HepG2 (cell line): ENCODE data around the gene GUCY1A1. TPM values are rescaled to one million over a fixed set of nuclear protein-coding genes. Genes with fewer than 3 reads are reported as not detected.

Source experiments
- ATAC-seq: fragments of 200-7000 bp; cut with Tn5 transposase; 3 replicates; pipeline ENCODE4 v1.9.1; 2020; ENCODE audit warnings: mild to moderate bottlenecking, moderate library complexity
- BruUV-seq: library from RNA; stranded (reverse); fragments of 400-500 nt; replicated peaks from 2 replicates; lab custom pipeline; 2021; lab: Mats Ljungman, UMichigan
- CTCF ChIA-PET: fragments of 300-600 bp; formaldehyde crosslinking; extraction: SDS; loops from one replicate; lab custom pipeline; 2021; ENCODE audit warnings: low total read pairs, inconsistent platforms, low intra/inter-chr PET ratio; lab: Yijun Ruan, JAX
- POLR2A ChIA-PET: fragments of 350-600 bp; sonication (Branson Sonifier 250); formaldehyde crosslinking; loops from one replicate; lab custom pipeline; 2020; ENCODE audit warnings: antibody characterized with exemption, inconsistent platforms; lab: Yijun Ruan, JAX
- DNase-seq: peaks from one replicate; pipeline ENCODE4 v3.0.0-alpha.2; 2015; ENCODE audit warnings: low spot score
- FAIRE-seq: peaks from 3 replicates; lab custom pipeline; 2011; peaks lifted over from hg19 to GRCh38; lab: Jason Lieb, UNC
- H2AFZ ChIP-seq: one replicate; pipeline ENCODE4 v1.6.1; 2011; ENCODE audit warnings: low read length, inconsistent platforms
- H3K27ac ChIP-seq: fragments of 300-600 bp; 3 replicates; pipeline ENCODE4 v1.8.0; 2011; ENCODE audit warnings: mixed run types, mild to moderate bottlenecking, mixed read lengths, low read length, inconsistent platforms; ENCODE audit not compliant: insufficient read depth; ENCODE audit errors: extremely low read length
- H3K27me3 ChIP-seq, 2 experiments: fragments of 200-600 bp in 1 of 2; 2 replicates in 1 of 2; 3 replicates in 1 of 2; pipeline versions ENCODE4 v1.6.0 to v1.8.0; 2011; ENCODE audit warnings: low read length in 2 of 2, mild to moderate bottlenecking in 2 of 2, moderate library complexity in 2 of 2, inconsistent platforms in 1 of 2; ENCODE audit not compliant: insufficient read depth in 2 of 2, control insufficient read depth in 1 of 2
- H3K36me3 ChIP-seq, 2 experiments: fragments of 200-600 bp in 1 of 2; replicated peaks in 1 of 2; 2 replicates in 1 of 2; 3 replicates in 1 of 2; pipeline versions ENCODE4 v1.5.1 to v1.8.0; 2011; ENCODE audit warnings: low read length in 2 of 2, inconsistent platforms in 1 of 2; ENCODE audit not compliant: insufficient read depth in 2 of 2, control insufficient read depth in 1 of 2
- H3K4me1 ChIP-seq: 2 replicates; pipeline ENCODE4 v1.5.1; 2012; ENCODE audit warnings: low read length, inconsistent platforms; ENCODE audit not compliant: insufficient read depth
- H3K4me2 ChIP-seq: 2 replicates; pipeline ENCODE4 v1.6.0; 2011; ENCODE audit warnings: low read depth, low read length, inconsistent platforms
- H3K4me3 ChIP-seq, 3 experiments: fragments of 200-600 bp in 1 of 3; sonication (generic), shearing (Covaris generic) in 1 of 3; replicated peaks in 1 of 3; 2 replicates each; pipeline ENCODE4 v1.5.1; 2011 to 2016; ENCODE audit warnings: low read length in 3 of 3, inconsistent platforms in 2 of 3, low read depth in 2 of 3, mild to moderate bottlenecking in 2 of 3, control low read depth in 1 of 3, mixed read lengths in 1 of 3; ENCODE audit not compliant: insufficient read depth in 1 of 3
- H3K79me2 ChIP-seq: one replicate; pipeline ENCODE4 v1.6.1; 2011; ENCODE audit warnings: low read length, inconsistent platforms; ENCODE audit not compliant: insufficient read depth
- H3K9ac ChIP-seq: 2 replicates; pipeline ENCODE4 v1.6.0; 2011; ENCODE audit warnings: mild to moderate bottlenecking, low read depth, low read length, inconsistent platforms; ENCODE audit not compliant: insufficient read depth
- H3K9me3 ChIP-seq: 2 replicates; pipeline ENCODE4 v1.5.1; 2012; ENCODE audit warnings: mild to moderate bottlenecking, low read length
- H4K20me1 ChIP-seq: 2 replicates; pipeline ENCODE4 v1.6.0; 2011; ENCODE audit warnings: inconsistent platforms, mild to moderate bottlenecking, low read length, moderate library complexity; ENCODE audit not compliant: insufficient read depth
- FOXJ3 ChIP-seq: sonication (generic); formaldehyde crosslinking; IDR thresholded peaks from 2 replicates; pipeline ENCODE4 v1.4.0; 2020; ENCODE audit warnings: missing genetic modification reagents, mild to moderate bottlenecking, borderline replicate concordance
- IRX3 ChIP-seq: sonication (generic); formaldehyde crosslinking; IDR thresholded peaks from 2 replicates; pipeline ENCODE4 v1.8.1; 2023; ENCODE audit warnings: mild to moderate bottlenecking, low read depth, missing genetic modification reagents, borderline replicate concordance
- JARID2 ChIP-seq: sonication (generic); formaldehyde crosslinking; IDR thresholded peaks from 2 replicates; pipeline ENCODE4 v1.8.1; 2023; ENCODE audit warnings: missing genetic modification reagents, inconsistent platforms; ENCODE audit not compliant: insufficient replicate concordance
- KDM3A ChIP-seq: IDR thresholded peaks from 2 replicates; pipeline ENCODE4 v1.6.1; 2018; ENCODE audit warnings: low read depth, missing compliant biosample characterization
- KLF6 ChIP-seq: IDR thresholded peaks from 2 replicates; pipeline ENCODE4 v1.8.0; 2016; ENCODE audit warnings: missing biosample characterization, missing genetic modification reagents
- MAFF ChIP-seq: IDR thresholded peaks from 2 replicates; pipeline ENCODE4 v1.6.1; 2011; ENCODE audit warnings: low read depth, low read length, improper control_type of control experiment
- SP1 ChIP-seq, 2 experiments: fragments of 450-650 bp in 1 of 2; sonication (generic) in 1 of 2; formaldehyde crosslinking in 1 of 2; IDR thresholded peaks; 2 replicates each; pipeline versions ENCODE4 v1.4.0 to v1.6.1; 2016 to 2020; ENCODE audit warnings: missing genetic modification reagents in 1 of 2
- ZHX1 ChIP-seq: sonication (generic); formaldehyde crosslinking; IDR thresholded peaks from 2 replicates; pipeline ENCODE4 v1.8.1; 2022; ENCODE audit warnings: low read depth, mild to moderate bottlenecking, missing genetic modification reagents
- ZMYM2 ChIP-seq: sonication (generic); formaldehyde crosslinking; IDR thresholded peaks from 2 replicates; pipeline ENCODE4 v1.8.0; 2022; ENCODE audit warnings: mild to moderate bottlenecking, missing genetic modification reagents
- ZNF136 ChIP-seq: sonication (generic); formaldehyde crosslinking; IDR thresholded peaks from 2 replicates; pipeline ENCODE4 v1.8.1; 2022; ENCODE audit warnings: low read depth, mild to moderate bottlenecking, moderate library complexity, missing genetic modification reagents
- ZNF577 ChIP-seq: sonication (generic); formaldehyde crosslinking; IDR thresholded peaks from 2 replicates; pipeline ENCODE4 v1.4.0; 2020; ENCODE audit warnings: mild to moderate bottlenecking, low read depth, missing genetic modification reagents, borderline replicate concordance
- ZNF850 ChIP-seq: sonication (generic); formaldehyde crosslinking; conservative IDR thresholded peaks from 2 replicates; pipeline ENCODE4 v1.9.0; 2021; ENCODE audit warnings: mild to moderate bottlenecking, missing genetic modification reagents
- ZSCAN31 ChIP-seq: sonication (generic); formaldehyde crosslinking; IDR thresholded peaks from 2 replicates; pipeline ENCODE4 v1.5.0; 2020; ENCODE audit warnings: low read depth, mild to moderate bottlenecking, missing genetic modification reagents
- in situ Hi-C: cut with HindIII; loops from 2 replicates; pipeline ENCODE4 v1.10.0; 2017; ENCODE audit warnings: low pct_unique_long_range_greater_than_20kb; ENCODE audit not compliant: extremely low pct_ligation_motif_present
- intact Hi-C: fragments of 100-400 bp; cut with micrococcal nuclease; formaldehyde crosslinking; loops from one replicate; pipeline ENCODE4 v1.10.0; 2022; ENCODE audit not compliant: unreplicated experiment
- polyA plus RNA-seq, 8 experiments: library from polyadenylated mRNA; depleted of rRNA in 3 of 8; stranded (reverse) in 7 of 8; unstranded in 1 of 8; fragments of >200 nt; fragmentation: Illumina TruSeq in 4 of 8; extraction: Trizol in 4 of 8; gene quantifications; 2 replicates each; pipeline versions ENCODE4 v1.2.1 to v1.2.3, GENCODE V29; 2011 to 2016; ENCODE audit warnings: low read depth in 4 of 8, missing spikeins in 1 of 8, mixed read lengths in 1 of 8; ENCODE audit not compliant: insufficient read depth in 1 of 8
- total RNA-seq, 5 experiments: library from RNA; depleted of rRNA; stranded (reverse); fragments of >200 nt; fragmentation: Illumina TruSeq; extraction: Trizol; gene quantifications; 2 replicates each; pipeline ENCODE4 v1.2.3, GENCODE V29; 2016; ENCODE audit warnings: low read depth in 1 of 5
- TF ChIP-seq, protein P1 (sequence below): sonication (generic); formaldehyde crosslinking; IDR thresholded peaks from 2 replicates; pipeline ENCODE4 v1.5.1; 2020; ENCODE audit warnings: mild to moderate bottlenecking, missing genetic modification reagents, moderate library complexity
- TF ChIP-seq, protein P2 (sequence below): sonication (generic); formaldehyde crosslinking; IDR thresholded peaks from 2 replicates; pipeline ENCODE4 v1.4.0; 2020; ENCODE audit warnings: mild to moderate bottlenecking, missing genetic modification reagents

GUCY1A1 gene
- total and polyA plus RNA-seq, 2 of the 13 experiments (the other 11 are each of a cell fraction or from before 2014, with no cell fraction given) = not detected

DNA sequence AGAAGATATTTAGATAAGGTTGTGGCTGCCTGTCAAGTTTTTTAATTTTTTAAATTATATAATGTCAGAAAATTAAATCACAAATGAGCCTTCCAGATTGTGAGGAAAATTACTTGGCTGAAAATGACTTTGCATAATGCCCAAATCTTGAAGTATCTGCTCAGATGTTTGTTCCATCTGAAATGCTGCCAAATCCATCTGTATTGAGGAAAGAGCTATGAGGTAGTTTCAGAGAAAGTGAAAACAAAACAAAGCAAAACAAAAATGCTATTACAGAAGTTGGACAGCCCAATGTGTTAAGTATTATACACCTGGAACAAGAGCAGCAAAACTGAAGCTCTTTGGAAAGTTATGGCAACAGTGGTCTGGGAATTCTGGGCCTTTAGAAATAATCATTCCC is 68.8 kb downstream of the GUCY1A1 start:
- Histone ChIP-seq H2AFZ (no peak overlapping the region), H3K79me2 (no peaks in the 10 kb centered on the region), H3K4me1 (no peaks in the 10 kb centered on the region), H3K4me2 (no peak overlapping the region), H3K36me3 (no peaks in the 10 kb centered on the region), H3K27ac (no peak overlapping the region), H3K27me3 (no peaks in the 10 kb centered on the region; a peak in 1 of 5 replicates), H3K4me3 (no peak overlapping the region), H3K9ac (no peak overlapping the region), H3K9me3 (no peaks in the 10 kb centered on the region), H4K20me1 (no peaks in the 10 kb centered on the region)
- intact Hi-C loops (no loop called here), in situ Hi-C loops (no loop called here)
- ATAC-seq (no peak), DNase-seq (no peak), FAIRE-seq (no peak)
- POLR2A ChIA-PET = no interaction called here
- CTCF ChIA-PET = no interaction called here
- BruUV-seq = no TSS peak
- TF ChIP-seq IRX3 (no peak), SP1 (IDR thresholded peaks at IDR 0.05) (no peak), SP1 (CRISPR knock-in tag; IDR thresholded peaks at IDR 0.05) (no peak), MAFF (no peak), ZHX1 (CRISPR knock-in tag) (no peak), ZNF850 (CRISPR knock-in tag) (no peak), FOXJ3 (no peak), KLF6 (CRISPR knock-in tag) (no peak), KDM3A (no peak), ZNF577 (CRISPR knock-in tag) (no peak), ZMYM2 (no peak), ZSCAN31 (CRISPR knock-in tag) (no peak), ZNF136 (no peak), JARID2 (no peak)
- TF ChIP-seq, protein P1, sequence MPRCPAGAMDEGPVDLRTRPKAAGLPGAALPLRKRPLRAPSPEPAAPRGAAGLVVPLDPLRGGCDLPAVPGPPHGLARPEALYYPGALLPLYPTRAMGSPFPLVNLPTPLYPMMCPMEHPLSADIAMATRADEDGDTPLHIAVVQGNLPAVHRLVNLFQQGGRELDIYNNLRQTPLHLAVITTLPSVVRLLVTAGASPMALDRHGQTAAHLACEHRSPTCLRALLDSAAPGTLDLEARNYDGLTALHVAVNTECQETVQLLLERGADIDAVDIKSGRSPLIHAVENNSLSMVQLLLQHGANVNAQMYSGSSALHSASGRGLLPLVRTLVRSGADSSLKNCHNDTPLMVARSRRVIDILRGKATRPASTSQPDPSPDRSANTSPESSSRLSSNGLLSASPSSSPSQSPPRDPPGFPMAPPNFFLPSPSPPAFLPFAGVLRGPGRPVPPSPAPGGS (CRISPR knock-in tag) = no peak
- TF ChIP-seq, protein P2, sequence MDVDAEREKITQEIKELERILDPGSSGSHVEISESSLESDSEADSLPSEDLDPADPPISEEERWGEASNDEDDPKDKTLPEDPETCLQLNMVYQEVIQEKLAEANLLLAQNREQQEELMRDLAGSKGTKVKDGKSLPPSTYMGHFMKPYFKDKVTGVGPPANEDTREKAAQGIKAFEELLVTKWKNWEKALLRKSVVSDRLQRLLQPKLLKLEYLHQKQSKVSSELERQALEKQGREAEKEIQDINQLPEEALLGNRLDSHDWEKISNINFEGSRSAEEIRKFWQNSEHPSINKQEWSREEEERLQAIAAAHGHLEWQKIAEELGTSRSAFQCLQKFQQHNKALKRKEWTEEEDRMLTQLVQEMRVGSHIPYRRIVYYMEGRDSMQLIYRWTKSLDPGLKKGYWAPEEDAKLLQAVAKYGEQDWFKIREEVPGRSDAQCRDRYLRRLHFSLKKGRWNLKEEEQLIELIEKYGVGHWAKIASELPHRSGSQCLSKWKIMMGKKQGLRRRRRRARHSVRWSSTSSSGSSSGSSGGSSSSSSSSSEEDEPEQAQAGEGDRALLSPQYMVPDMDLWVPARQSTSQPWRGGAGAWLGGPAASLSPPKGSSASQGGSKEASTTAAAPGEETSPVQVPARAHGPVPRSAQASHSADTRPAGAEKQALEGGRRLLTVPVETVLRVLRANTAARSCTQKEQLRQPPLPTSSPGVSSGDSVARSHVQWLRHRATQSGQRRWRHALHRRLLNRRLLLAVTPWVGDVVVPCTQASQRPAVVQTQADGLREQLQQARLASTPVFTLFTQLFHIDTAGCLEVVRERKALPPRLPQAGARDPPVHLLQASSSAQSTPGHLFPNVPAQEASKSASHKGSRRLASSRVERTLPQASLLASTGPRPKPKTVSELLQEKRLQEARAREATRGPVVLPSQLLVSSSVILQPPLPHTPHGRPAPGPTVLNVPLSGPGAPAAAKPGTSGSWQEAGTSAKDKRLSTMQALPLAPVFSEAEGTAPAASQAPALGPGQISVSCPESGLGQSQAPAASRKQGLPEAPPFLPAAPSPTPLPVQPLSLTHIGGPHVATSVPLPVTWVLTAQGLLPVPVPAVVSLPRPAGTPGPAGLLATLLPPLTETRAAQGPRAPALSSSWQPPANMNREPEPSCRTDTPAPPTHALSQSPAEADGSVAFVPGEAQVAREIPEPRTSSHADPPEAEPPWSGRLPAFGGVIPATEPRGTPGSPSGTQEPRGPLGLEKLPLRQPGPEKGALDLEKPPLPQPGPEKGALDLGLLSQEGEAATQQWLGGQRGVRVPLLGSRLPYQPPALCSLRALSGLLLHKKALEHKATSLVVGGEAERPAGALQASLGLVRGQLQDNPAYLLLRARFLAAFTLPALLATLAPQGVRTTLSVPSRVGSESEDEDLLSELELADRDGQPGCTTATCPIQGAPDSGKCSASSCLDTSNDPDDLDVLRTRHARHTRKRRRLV = no peak
